Fibroblast of lung (primary cell): Measurements from ENCODE around the gene LGALS4. TPM values are rescaled to one million over a fixed set of nuclear protein-coding genes. Genes with fewer than 3 reads are reported as not detected.

ENCODE experiments used
- DNase-seq, 2 donors: peaks; one replicate each; pipeline versions ENCODE4 v3.0.0 to v3.0.0-alpha.2; 2010; ENCODE audit warnings: low read depth in 2 of 2
- H2AFZ ChIP-seq: 2 replicates; pipeline ENCODE4 v1.5.1; 2012; ENCODE audit warnings: low read length, control low read depth, inconsistent platforms
- H3K27ac ChIP-seq: 2 replicates; pipeline ENCODE4 v1.5.1; 2011; ENCODE audit warnings: low read length, control low read depth; ENCODE audit not compliant: insufficient read depth
- H3K27me3 ChIP-seq: 2 replicates; pipeline ENCODE4 v1.5.1; 2011; ENCODE audit warnings: mild to moderate bottlenecking, low read length; ENCODE audit not compliant: control insufficient read depth, insufficient read depth
- H3K36me3 ChIP-seq: 2 replicates; pipeline ENCODE4 v1.5.1; 2011; ENCODE audit warnings: low read length; ENCODE audit not compliant: control insufficient read depth, insufficient read depth
- H3K4me1 ChIP-seq: 2 replicates; pipeline ENCODE4 v1.5.1; 2011; ENCODE audit warnings: low read length; ENCODE audit not compliant: control insufficient read depth, insufficient read depth; ENCODE audit errors: extremely low read depth
- H3K4me2 ChIP-seq: 2 replicates; pipeline ENCODE4 v1.5.1; 2011; ENCODE audit warnings: low read length, control low read depth; ENCODE audit not compliant: insufficient read depth; ENCODE audit errors: extremely low read depth
- H3K4me3 ChIP-seq, 4 experiments: fragments of 200-600 bp in 1 of 4; sonication (generic) in 1 of 4; replicated peaks in 1 of 4; 2 replicates each; pipeline ENCODE4 v1.5.1; 2011 to 2016; ENCODE audit warnings: low read length in 4 of 4, low read depth in 3 of 4, mild to moderate bottlenecking in 3 of 4, control low read depth in 2 of 4, inconsistent platforms in 1 of 4, mixed read lengths in 1 of 4; ENCODE audit not compliant: insufficient read depth in 1 of 4; ENCODE audit errors: control extremely low read depth in 1 of 4
- H3K79me2 ChIP-seq: 2 replicates; pipeline ENCODE4 v1.5.1; 2012; ENCODE audit warnings: mild to moderate bottlenecking, low read length, inconsistent platforms; ENCODE audit not compliant: control insufficient read depth, insufficient read depth
- H3K9ac ChIP-seq: 2 replicates; pipeline ENCODE4 v1.5.1; 2011; ENCODE audit warnings: mild to moderate bottlenecking, low read length, control low read depth; ENCODE audit not compliant: insufficient read depth
- H3K9me3 ChIP-seq: 2 replicates; pipeline ENCODE4 v1.5.1; 2012; ENCODE audit warnings: low read depth, low read length; ENCODE audit not compliant: control insufficient read depth, insufficient read depth
- H4K20me1 ChIP-seq: 2 replicates; pipeline ENCODE4 v1.5.1; 2011; ENCODE audit warnings: low read length; ENCODE audit not compliant: control insufficient read depth, insufficient read depth; ENCODE audit errors: extremely low read depth
- CTCF ChIP-seq, 2 donors: IDR thresholded peaks in 1 of 2; conservative IDR thresholded peaks in 1 of 2; 1 replicate in 1 of 2; 2 replicates in 1 of 2; pipeline ENCODE4 v1.5.1; 2011 to 2012; ENCODE audit warnings: low read length in 2 of 2, control low read depth in 1 of 2, inconsistent platforms in 1 of 2, low read depth in 1 of 2, mild to moderate bottlenecking in 1 of 2
- EZH2 ChIP-seq: IDR thresholded peaks from 2 replicates; pipeline ENCODE4 v1.5.1; 2012; ENCODE audit warnings: low read length, control low read depth, mild to moderate bottlenecking; ENCODE audit errors: missing control alignments
- polyA plus RNA-seq, 2 donors: library from polyadenylated mRNA; depleted of rRNA in 1 of 2; stranded (reverse) in 1 of 2; unstranded in 1 of 2; fragments of >200 nt; gene quantifications; 2 replicates each; pipeline ENCODE4 v1.2.1, GENCODE V29; 2011 to 2012; ENCODE audit warnings: missing spikeins in 1 of 2
- total RNA-seq: library from RNA; depleted of rRNA; stranded (reverse); fragments of >200 nt; gene quantifications from 2 replicates; pipeline ENCODE4 v1.2.1, GENCODE V29; 2014

LGALS4 gene
- total and polyA plus RNA-seq, 2 donors (not counting 1 experiment from before 2014, with no cell fraction given) = not detected

GRCh38 chr19:38836983-38837626 lies 24.4 kb upstream of the LGALS4 start:
- Histone ChIP-seq H3K4me2 (no peak overlapping the region), H3K27me3 (no peaks in the 10 kb centered on the region), H3K27ac (peak overlapping the region; percentile 7), H4K20me1 (no peaks in the 10 kb centered on the region), H3K79me2 (peaks cover 16% of the 10 kb centered on the region), H3K4me3 (no peak overlapping the region), H2AFZ (no peak overlapping the region), H3K4me1 (peaks cover 14% of the 10 kb centered on the region), H3K9ac (no peak overlapping the region), H3K9me3 (no peaks in the 10 kb centered on the region), H3K36me3 (peaks cover 40% of the 10 kb centered on the region)
- TF ChIP-seq EZH2 (no peak), CTCF (conservative IDR thresholded peaks at IDR 0.05 in 1 of 2, IDR thresholded peaks at IDR 0.05 in 1 of 2; ENCODE audit: low read depth in 1 of 2, low read length in 2 of 2) (no peak)
- DNase-seq = no peak

- no peak overlapping the region for H3K4me3 ChIP-seq
- H4K20me1 ChIP-seq = no peaks in the 10 kb centered on the region
- H2AFZ ChIP-seq = no peak overlapping the region
- H3K4me2 ChIP-seq = no peak overlapping the region
- H3K79me2 ChIP-seq = peaks cover 11% of the 10 kb centered on the region
- no peak for DNase-seq
- no peaks in the 10 kb centered on the region for H3K27me3 ChIP-seq
- peak overlapping the region; percentile 7 for H3K27ac ChIP-seq
- H3K9ac ChIP-seq = no peak overlapping the region
- H3K9me3 ChIP-seq = no peaks in the 10 kb centered on the region
- peaks cover 15% of the 10 kb centered on the region for H3K4me1 ChIP-seq
- peaks cover 36% of the 10 kb centered on the region for H3K36me3 ChIP-seq
- no peak for TF ChIP-seq EZH2
- TF ChIP-seq CTCF (conservative IDR thresholded peaks at IDR 0.05 in 1 of 2, IDR thresholded peaks at IDR 0.05 in 1 of 2; ENCODE audit: low read depth in 1 of 2, low read length in 2 of 2) = no peak
Observed at GRCh38 chr19:38836159-38836982, 23.6 kb upstream of the LGALS4 start.

- H3K4me3 ChIP-seq = no peak overlapping the region
- H4K20me1 ChIP-seq = no peaks in the 10 kb centered on the region
- H3K27me3 ChIP-seq = no peaks in the 10 kb centered on the region
- H3K36me3 ChIP-seq = peaks cover 25% of the 10 kb centered on the region
- H3K27ac ChIP-seq = no peak overlapping the region
- H3K79me2 ChIP-seq = peaks cover 3% of the 10 kb centered on the region
- H3K9ac ChIP-seq = no peak overlapping the region
- peaks cover 31% of the 10 kb centered on the region for H3K4me1 ChIP-seq
- DNase-seq = no peak
- H3K9me3 ChIP-seq = no peaks in the 10 kb centered on the region
- no peak overlapping the region for H2AFZ ChIP-seq
- H3K4me2 ChIP-seq = no peak overlapping the region
- TF ChIP-seq CTCF (conservative IDR thresholded peaks at IDR 0.05 in 1 of 2, IDR thresholded peaks at IDR 0.05 in 1 of 2; ENCODE audit: low read depth in 1 of 2, low read length in 2 of 2) (no peak), EZH2 (no peak)
Observed at GRCh38 chr19:38834590-38834989, 21.8 kb upstream of the LGALS4 start.
